NCI-H345 treated with DMSO at 0.1 percent for 48 hours (cell line): ENCODE results near the gene APOE.

ENCODE experiments used
- DNase-seq: peaks from one replicate; lab custom pipeline; 2025; ENCODE audit not compliant: unreplicated experiment; lab: John Stamatoyannopoulos, UW

The APOE gene

GRCh38 chr19:44951179-44952159 lies 45.9 kb downstream of the APOE start:
- peak; percentile 5 for DNase-seq

- DNase-seq, result no peak
Measured at GRCh38 chr19:44954278-44954648, 48.7 kb downstream of the APOE start.

- peak; percentile 83 for DNase-seq
Measured at GRCh38 chr19:44954649-44955504, 49.3 kb downstream of the APOE start, which contains the start of gene CLPTM1. CLPTM1 (plus strand) TSS chr19:44955380; CDS start chr19:44955396, 16 bp downstream.

DNA sequence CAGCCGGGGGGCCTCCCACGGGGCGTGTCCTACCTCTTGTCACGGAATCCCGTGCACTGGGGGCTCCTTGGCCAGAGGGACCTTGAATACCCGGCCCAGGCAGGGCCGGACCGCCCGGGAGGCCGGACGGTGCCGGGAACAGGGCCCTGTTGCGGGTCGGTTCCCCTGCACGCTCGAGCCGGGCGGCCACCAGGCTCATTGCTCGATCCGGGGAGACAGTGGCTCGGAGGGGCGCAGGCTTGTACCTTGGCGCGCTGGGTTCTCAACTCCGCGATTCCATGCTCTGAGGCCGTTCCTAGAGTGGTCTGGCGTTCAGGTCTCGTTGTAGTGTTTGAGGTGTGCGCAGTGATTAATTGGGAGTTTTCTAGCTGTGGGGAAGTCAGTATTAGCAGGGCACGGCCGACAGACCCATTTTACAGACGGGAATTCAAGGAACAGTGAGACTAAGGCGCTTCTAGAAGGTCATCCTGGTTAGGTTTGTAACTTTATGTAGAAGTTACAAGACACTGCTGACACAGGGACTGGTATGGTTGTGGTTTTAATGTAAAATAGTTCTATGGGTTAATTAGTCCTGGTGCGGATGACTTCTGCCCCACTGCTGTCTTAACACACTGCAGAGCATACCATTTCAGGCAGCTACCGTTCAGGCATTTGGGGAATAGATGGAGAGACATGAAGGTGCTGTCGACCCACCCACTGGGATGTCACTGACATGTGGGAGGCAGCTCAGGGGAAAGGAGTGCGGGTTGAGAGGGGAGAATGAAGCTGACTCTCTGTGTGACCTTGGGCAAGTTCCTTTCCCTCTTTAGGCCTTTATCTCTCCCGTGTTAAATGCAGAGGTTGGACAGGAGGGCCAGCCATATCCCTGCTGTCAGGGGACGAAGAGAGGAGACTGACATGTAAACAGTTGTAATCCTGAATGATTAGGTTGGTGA lies 50.2 kb downstream of the APOE start:
- no peak for DNase-seq

GRCh38 chr19:44957526-44957925 lies 51.9 kb downstream of the APOE start:
- no peak for DNase-seq

- DNase-seq, result no peak
Measured at GRCh38 chr19:44958090-44958489, 52.5 kb downstream of the APOE start.
